Endodermal cell (in vitro differentiated cells): ENCODE results near the gene DAP. TPM values are rescaled to one million over a fixed set of nuclear protein-coding genes. Genes with fewer than 3 reads are reported as not detected.

Experiments used
- DNase-seq: peaks from one replicate; pipeline ENCODE4 v3.0.0-alpha.2; 2017
- H3K27ac ChIP-seq: 2 replicates; pipeline ENCODE4 v1.5.1; 2013; ENCODE audit warnings: mild to moderate bottlenecking, low read depth, low read length, moderate library complexity
- H3K27me3 ChIP-seq: 2 replicates; pipeline ENCODE4 v1.6.1; 2013; ENCODE audit warnings: mild to moderate bottlenecking, low read length, moderate library complexity; ENCODE audit not compliant: insufficient read depth, control insufficient read depth, poor library complexity, severe bottlenecking
- H3K36me3 ChIP-seq: 2 replicates; pipeline ENCODE4 v1.7.0; 2013; ENCODE audit warnings: mild to moderate bottlenecking, low read length, moderate library complexity; ENCODE audit not compliant: control insufficient read depth, insufficient read depth
- H3K4me1 ChIP-seq: one replicate; pipeline ENCODE4 v1.7.0; 2013; ENCODE audit warnings: low read length; ENCODE audit not compliant: control insufficient read depth, insufficient read depth
- H3K4me3 ChIP-seq: 2 replicates; pipeline ENCODE4 v1.5.1; 2013; ENCODE audit warnings: mild to moderate bottlenecking, low read length, moderate library complexity
- H3K9ac ChIP-seq: 2 replicates; pipeline ENCODE4 v1.6.1; 2013; ENCODE audit warnings: mild to moderate bottlenecking, low read length, moderate library complexity; ENCODE audit not compliant: poor library complexity, severe bottlenecking; ENCODE audit errors: extremely low read depth
- H3K9me3 ChIP-seq: 2 replicates; pipeline ENCODE4 v1.6.1; 2013; ENCODE audit warnings: mild to moderate bottlenecking, low read length, moderate library complexity; ENCODE audit not compliant: control insufficient read depth
- H3K27ac Mint-ChIP-seq: 2 replicates; pipeline ENCODE4 v1.8.0; 2020; ENCODE audit warnings: mixed read lengths
- H3K27me3 Mint-ChIP-seq: 2 replicates; pipeline ENCODE4 v1.8.0; 2021; ENCODE audit warnings: mild to moderate bottlenecking, mixed read lengths; ENCODE audit not compliant: insufficient read depth
- H3K36me3 Mint-ChIP-seq: 2 replicates; pipeline ENCODE4 v1.8.0; 2020; ENCODE audit warnings: low read depth, mixed read lengths
- H3K4me1 Mint-ChIP-seq: 2 replicates; pipeline ENCODE4 v1.8.0; 2020; ENCODE audit warnings: mixed read lengths
- H3K4me3 Mint-ChIP-seq: 2 replicates; pipeline ENCODE4 v1.8.0; 2020; ENCODE audit warnings: mild to moderate bottlenecking, moderate library complexity, mixed read lengths
- H3K9me3 Mint-ChIP-seq: 2 replicates; pipeline ENCODE4 v1.8.0; 2020; ENCODE audit warnings: mild to moderate bottlenecking, mixed read lengths
- WGBS, 2 experiments: methylation state at CpG; one replicate each; pipeline versions ENCODE4 v1.1.5 to v1.1.7; 2013; ENCODE audit warnings: missing lambda C conversion rate in 2 of 2, mixed read lengths in 1 of 2; ENCODE audit not compliant: insufficient coverage in 1 of 2, insufficient read length in 1 of 2; 5-methylcytosine and 5-hydroxymethylcytosine counted together
- total RNA-seq, 2 donors: library from RNA; stranded (reverse); fragmentation: NEBNext Ultra II Directional in 1 of 2; extraction: Animal tissue kit (Norgen Biotek cat#: 25700) in 1 of 2; gene quantifications; 2 replicates in 1 of 2; 3 replicates in 1 of 2; pipeline ENCODE4 v1.2.1, GENCODE V29; 2021
- TF ChIP-seq, protein P1 (sequence below): fragments of 200-600 bp; sonication (generic); conservative IDR thresholded peaks from 2 replicates; pipeline ENCODE4 v1.5.0; 2021; ENCODE audit warnings: antibody characterized with exemption, mild to moderate bottlenecking

Gene DAP
- total RNA-seq, 2 donors from 2014 or later, result 77.7 to 106 TPM

DNA sequence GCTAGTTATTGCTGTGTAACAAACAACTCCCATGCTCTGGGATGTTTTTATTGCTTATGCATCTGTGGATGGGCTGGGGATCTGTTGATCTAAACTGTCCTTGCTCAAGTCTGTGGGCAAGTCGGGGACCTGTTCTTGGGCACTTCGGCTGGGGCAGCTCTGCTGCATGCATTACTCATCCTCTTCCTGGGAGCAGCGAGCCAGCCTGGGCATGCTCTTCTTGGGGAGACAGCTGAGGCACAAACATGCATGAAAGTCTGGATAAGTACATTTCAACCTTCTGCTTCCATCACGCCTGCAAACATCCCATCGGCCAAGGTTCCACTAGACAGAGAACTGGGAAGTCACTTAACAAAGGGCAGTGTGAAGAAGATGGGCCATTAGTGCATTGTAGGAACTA lies 130.9 kb downstream of the DAP start:
- Mint-ChIP-seq H3K36me3 (no peaks in the 10 kb centered on the region), H3K4me1 (peaks cover 14% of the 10 kb centered on the region), H3K27ac (no peak overlapping the region), H3K27me3 (peaks cover 7% of the 10 kb centered on the region), H3K4me3 (no peak overlapping the region), H3K9me3 (no peaks in the 10 kb centered on the region)
- no peak for DNase-seq
- H3K27ac ChIP-seq, result no peak overlapping the region
- no peak overlapping the region for H3K9ac ChIP-seq
- TF ChIP-seq, protein P1, sequence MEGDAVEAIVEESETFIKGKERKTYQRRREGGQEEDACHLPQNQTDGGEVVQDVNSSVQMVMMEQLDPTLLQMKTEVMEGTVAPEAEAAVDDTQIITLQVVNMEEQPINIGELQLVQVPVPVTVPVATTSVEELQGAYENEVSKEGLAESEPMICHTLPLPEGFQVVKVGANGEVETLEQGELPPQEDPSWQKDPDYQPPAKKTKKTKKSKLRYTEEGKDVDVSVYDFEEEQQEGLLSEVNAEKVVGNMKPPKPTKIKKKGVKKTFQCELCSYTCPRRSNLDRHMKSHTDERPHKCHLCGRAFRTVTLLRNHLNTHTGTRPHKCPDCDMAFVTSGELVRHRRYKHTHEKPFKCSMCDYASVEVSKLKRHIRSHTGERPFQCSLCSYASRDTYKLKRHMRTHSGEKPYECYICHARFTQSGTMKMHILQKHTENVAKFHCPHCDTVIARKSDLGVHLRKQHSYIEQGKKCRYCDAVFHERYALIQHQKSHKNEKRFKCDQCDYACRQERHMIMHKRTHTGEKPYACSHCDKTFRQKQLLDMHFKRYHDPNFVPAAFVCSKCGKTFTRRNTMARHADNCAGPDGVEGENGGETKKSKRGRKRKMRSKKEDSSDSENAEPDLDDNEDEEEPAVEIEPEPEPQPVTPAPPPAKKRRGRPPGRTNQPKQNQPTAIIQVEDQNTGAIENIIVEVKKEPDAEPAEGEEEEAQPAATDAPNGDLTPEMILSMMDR, result no peak
- WGBS, 2 experiments, result 87 to 95% methylated on average over 3 to 5 of the region's 5 CpGs
- no peaks in the 10 kb centered on the region for H3K4me1 ChIP-seq
- no peak overlapping the region for H3K4me3 ChIP-seq
- no peaks in the 10 kb centered on the region for H3K36me3 ChIP-seq
- H3K9me3 ChIP-seq, result no peaks in the 10 kb centered on the region
- H3K27me3 ChIP-seq, result no peaks in the 10 kb centered on the region

DNA sequence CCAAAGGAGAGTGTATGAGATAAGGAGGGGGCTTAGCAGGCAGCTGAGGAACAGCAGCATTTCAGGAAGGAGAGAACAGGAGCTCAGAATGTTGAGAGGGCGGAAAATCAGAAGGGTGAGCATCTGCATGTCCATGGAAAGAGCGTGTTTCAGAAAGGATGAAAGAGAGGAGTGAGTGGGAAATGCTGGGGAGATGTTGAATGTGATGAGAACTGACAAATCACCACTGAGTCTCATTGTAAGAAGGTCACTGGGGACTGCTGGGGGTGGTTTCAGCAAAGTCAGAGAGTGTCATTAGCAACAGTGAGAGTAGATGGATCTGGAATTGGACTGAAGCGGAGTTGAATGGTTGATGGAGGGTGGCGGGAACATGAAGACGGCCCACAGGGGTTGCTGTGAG lies 131.4 kb downstream of the DAP start:
- H3K27ac ChIP-seq, result no peak overlapping the region

More for the DNA sequence above, 131.4 kb downstream of the DAP start:
- DNase-seq, result no peak
- TF ChIP-seq, protein P1, result no peak
- Histone ChIP-seq H3K4me1 (no peaks in the 10 kb centered on the region), H3K4me3 (no peak overlapping the region), H3K9me3 (no peaks in the 10 kb centered on the region), H3K36me3 (no peaks in the 10 kb centered on the region), H3K27me3 (no peaks in the 10 kb centered on the region), H3K9ac (no peak overlapping the region)
- Mint-ChIP-seq H3K9me3 (no peaks in the 10 kb centered on the region), H3K4me1 (peaks cover 14% of the 10 kb centered on the region), H3K4me3 (no peak overlapping the region), H3K27me3 (peaks cover 7% of the 10 kb centered on the region), H3K36me3 (no peaks in the 10 kb centered on the region), H3K27ac (no peak overlapping the region)
- 94 to 95% methylated on average over 5 of the region's 5 CpGs for WGBS, 2 experiments

Other genes with a start within 250 kb of the DAP start
- 10 to 100 TPM; 21.9 to 37.2 TPM for gene ANKRD33B, start 197.2 kb downstream of the DAP start, total RNA-seq